Naive B cell (primary cell): ENCODE measurements around the gene PIGQ. TPM values are rescaled to one million over a fixed set of nuclear protein-coding genes. Genes with fewer than 3 reads are reported as not detected.

Source experiments
- ATAC-seq, 2 donors: fragments of 150-1000 bp; cut with Tn5 transposase; 2 replicates each; pipeline ENCODE4 v1.10.0; 2021; ENCODE audit warnings: low read depth in 2 of 2, mild to moderate bottlenecking in 2 of 2, moderate library complexity in 2 of 2
- DNase-seq: peaks from one replicate; pipeline ENCODE4 v3.0.0; 2022
- H3K27ac Mint-ChIP-seq, 6 donors: one replicate each; pipeline ENCODE4 v1.8.0; 2020 to 2022; ENCODE audit warnings: mild to moderate bottlenecking in 6 of 6, mixed read lengths in 6 of 6, moderate library complexity in 5 of 6, inconsistent platforms in 2 of 6
- H3K27me3 Mint-ChIP-seq, 3 donors: one replicate each; pipeline ENCODE4 v1.8.0; 2021 to 2022; ENCODE audit warnings: mixed read lengths in 3 of 3, mild to moderate bottlenecking in 1 of 3
- H3K36me3 Mint-ChIP-seq, 2 donors: one replicate each; pipeline ENCODE4 v1.8.0; 2020 to 2022; ENCODE audit warnings: mixed read lengths in 2 of 2, inconsistent platforms in 1 of 2, mild to moderate bottlenecking in 1 of 2
- H3K4me1 Mint-ChIP-seq, 3 donors: one replicate each; pipeline ENCODE4 v1.8.0; 2020 to 2022; ENCODE audit warnings: mixed read lengths in 3 of 3, inconsistent platforms in 1 of 3, mild to moderate bottlenecking in 1 of 3, moderate library complexity in 1 of 3
- H3K4me3 Mint-ChIP-seq, 8 donors: one replicate each; pipeline ENCODE4 v1.8.0; 2020 to 2022; ENCODE audit warnings: mild to moderate bottlenecking in 8 of 8, mixed read lengths in 8 of 8, moderate library complexity in 8 of 8, inconsistent platforms in 2 of 8
- H3K9me3 Mint-ChIP-seq, 7 donors: one replicate each; pipeline ENCODE4 v1.8.0; 2020 to 2022; ENCODE audit warnings: mixed read lengths in 7 of 7, mild to moderate bottlenecking in 5 of 7, inconsistent platforms in 2 of 7, moderate library complexity in 1 of 7
- polyA plus RNA-seq, 6 donors: library from polyadenylated mRNA; unstranded; fragments of 300-500 nt; fragmentation: Illumina TruSeq; gene quantifications; one replicate each; pipeline ENCODE4 v1.2.3, GENCODE V29; 2021; ENCODE audit warnings: low read depth in 6 of 6

PIGQ gene
- 10 to 100 TPM in 5 of 6 donors, 1 to 10 TPM in 1; 4.5 to 22.2 (median 12.7) TPM for polyA plus RNA-seq

- ATAC-seq (peak; percentile 62 to 75), DNase-seq (peak; percentile 60)
- H3K27ac Mint-ChIP-seq = peak within 1 kb of the TSS in 5 of 6 donors; percentile 60 to 99 (median 89)
- no peaks in the 10 kb centered on the region for H3K27me3 Mint-ChIP-seq
- H3K4me3 Mint-ChIP-seq = peak within 1 kb of the TSS; percentile 84 to 94 (median 90)
- H3K9me3 Mint-ChIP-seq = no peaks in the 10 kb centered on the region
- no peaks in the 10 kb centered on the region for H3K36me3 Mint-ChIP-seq
- peaks cover 29 to 36% (median 34%) of the 10 kb centered on the region in 3 donors for H3K4me1 Mint-ChIP-seq
Observed at GRCh38 chr16:569445-570254, at the start of gene PIGQ. TSS of gene PIGQ (plus strand) at chr16:569968. CDS start at chr16:574075, 4,107 bp downstream.

- DNase-seq (no peak), ATAC-seq (no peak)
- Mint-ChIP-seq H3K4me1 (peaks cover 3 to 11% (median 6%) of the 10 kb centered on the region in 3 donors), H3K36me3 (no peaks in the 10 kb centered on the region), H3K9me3 (no peaks in the 10 kb centered on the region), H3K4me3 (peak overlapping the region in 1 of 8 donors; percentile 6), H3K27ac (no peak overlapping the region), H3K27me3 (no peaks in the 10 kb centered on the region)
Observed at GRCh38 chr16:520847-521246, 48.9 kb upstream of the PIGQ start.

- H3K27ac Mint-ChIP-seq = no peak overlapping the region
- H3K27me3 Mint-ChIP-seq = no peaks in the 10 kb centered on the region
- H3K9me3 Mint-ChIP-seq = no peaks in the 10 kb centered on the region
- H3K36me3 Mint-ChIP-seq = no peaks in the 10 kb centered on the region
- ATAC-seq (no peak), DNase-seq (no peak)
- H3K4me3 Mint-ChIP-seq = no peak overlapping the region
- peaks cover 5 to 15% (median 12%) of the 10 kb centered on the region in 3 donors for H3K4me1 Mint-ChIP-seq
Observed at GRCh38 chr16:521381-522210, 48.2 kb upstream of the PIGQ start.

GRCh38 chr16:522320-523096, 47.3 kb upstream of the PIGQ start:
- Mint-ChIP-seq H3K36me3 (no peaks in the 10 kb centered on the region), H3K27me3 (no peaks in the 10 kb centered on the region), H3K9me3 (no peaks in the 10 kb centered on the region), H3K27ac (no peak overlapping the region), H3K4me1 (peaks cover 7 to 18% (median 14%) of the 10 kb centered on the region in 3 donors), H3K4me3 (peak overlapping the region in 1 of 8 donors; percentile 41)
- DNase-seq = no peak
- ATAC-seq = no peak

GRCh38 chr16:523097-523741, 46.5 kb upstream of the PIGQ start:
- Mint-ChIP-seq H3K4me1 (peaks cover 7 to 18% (median 14%) of the 10 kb centered on the region in 3 donors), H3K36me3 (no peaks in the 10 kb centered on the region), H3K4me3 (peak overlapping the region in 1 of 8 donors; percentile 65), H3K27me3 (no peaks in the 10 kb centered on the region), H3K9me3 (no peaks in the 10 kb centered on the region), H3K27ac (peak overlapping the region in 1 of 6 donors; percentile 24)
- no peak for DNase-seq
- no peak for ATAC-seq

- Mint-ChIP-seq H3K27me3 (no peaks in the 10 kb centered on the region), H3K9me3 (no peaks in the 10 kb centered on the region), H3K4me1 (peaks cover 13 to 29% (median 25%) of the 10 kb centered on the region in 3 donors), H3K36me3 (no peaks in the 10 kb centered on the region), H3K27ac (peak overlapping the region in 2 of 6 donors; percentile 56 to 73), H3K4me3 (peak overlapping the region in 6 of 8 donors; percentile 12 to 66 (median 26))
- DNase-seq (no peak), ATAC-seq (no peak)
Observed at GRCh38 chr16:524274-525040, 45.3 kb upstream of the PIGQ start.

GRCh38 chr16:525123-525519, 44.6 kb upstream of the PIGQ start:
- no peaks in the 10 kb centered on the region for H3K9me3 Mint-ChIP-seq
- ATAC-seq (no peak), DNase-seq (no peak)
- H3K27me3 Mint-ChIP-seq = no peaks in the 10 kb centered on the region
- H3K4me1 Mint-ChIP-seq = peaks cover 13 to 31% (median 29%) of the 10 kb centered on the region in 3 donors
- peak overlapping the region in 6 of 8 donors; percentile 47 to 86 (median 65) for H3K4me3 Mint-ChIP-seq
- H3K36me3 Mint-ChIP-seq = no peaks in the 10 kb centered on the region
- H3K27ac Mint-ChIP-seq = peak overlapping the region in 2 of 6 donors; percentile 30 to 78

GRCh38 chr16:525520-526180, 44.1 kb upstream of the PIGQ start:
- Mint-ChIP-seq H3K4me3 (peak overlapping the region; percentile 32 to 91 (median 72)), H3K9me3 (no peaks in the 10 kb centered on the region), H3K36me3 (no peaks in the 10 kb centered on the region), H3K4me1 (peaks cover 13 to 35% (median 29%) of the 10 kb centered on the region in 3 donors), H3K27ac (peak overlapping the region in 3 of 6 donors; percentile 28 to 78 (median 30)), H3K27me3 (no peaks in the 10 kb centered on the region)
- ATAC-seq (no peak), DNase-seq (no peak)

- no peak for DNase-seq
- Mint-ChIP-seq H3K4me3 (peak overlapping the region; percentile 68 to 91 (median 82)), H3K27ac (peak overlapping the region in 5 of 6 donors; percentile 41 to 88 (median 64)), H3K27me3 (no peaks in the 10 kb centered on the region), H3K36me3 (no peaks in the 10 kb centered on the region), H3K4me1 (peaks cover 13 to 35% (median 29%) of the 10 kb centered on the region in 3 donors), H3K9me3 (no peaks in the 10 kb centered on the region)
- ATAC-seq = no peak
Observed at GRCh38 chr16:526181-527014, 43.4 kb upstream of the PIGQ start.

- peak within 1 kb of the TSS; percentile 79 to 94 (median 88) for H3K4me3 Mint-ChIP-seq
- DNase-seq = peak; percentile 90
- H3K4me1 Mint-ChIP-seq = peaks cover 13 to 35% (median 29%) of the 10 kb centered on the region in 3 donors
- H3K27ac Mint-ChIP-seq = peak within 1 kb of the TSS in 5 of 6 donors; percentile 41 to 89 (median 64)
- H3K9me3 Mint-ChIP-seq = no peaks in the 10 kb centered on the region
- ATAC-seq = peak; percentile 84 to 86
- no peaks in the 10 kb centered on the region for H3K36me3 Mint-ChIP-seq
- H3K27me3 Mint-ChIP-seq = no peaks in the 10 kb centered on the region
Observed at GRCh38 chr16:527015-527903, 42.5 kb upstream of the PIGQ start, which contains the start of gene CAPN15. TSS of gene CAPN15 (plus strand) at chr16:527712. CDS start at chr16:546839, 19,127 bp downstream.
